ENCODE measurements around the gene ZNF638.
"Not testable (repeated sequence)": the region's sequence is repeated elsewhere in the genome, so short reads cannot be mapped to it uniquely, and the experiment has no call there.

ZNF638 gene

DNA sequence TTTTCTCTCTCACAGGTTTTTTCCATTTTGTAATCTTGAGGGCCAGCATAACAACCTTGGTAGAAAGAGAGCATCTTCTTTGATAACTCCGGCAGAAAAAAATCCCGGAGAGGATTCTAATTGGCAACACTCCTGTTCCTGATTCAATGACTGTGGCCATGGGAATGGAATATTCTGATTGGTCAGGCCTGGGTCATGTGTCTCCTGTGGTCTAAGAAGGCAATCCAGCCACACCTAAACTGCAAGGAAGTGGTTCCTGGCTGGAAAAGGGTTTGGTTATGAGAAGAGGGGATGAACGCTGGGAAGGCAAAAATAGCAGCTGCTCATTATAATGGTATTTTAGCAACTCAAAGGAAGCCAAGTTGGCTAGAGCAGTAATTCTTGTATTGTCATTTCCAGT is 24.8 kb upstream of the ZNF638 start:
- Histone ChIP-seq H3K36me3 (no peaks in the 10 kb centered on the region), H3K9me3 (no peaks in the 10 kb centered on the region), H3K4me3 (ENCODE audit: low read depth in 1 of 2, low read length in 1 of 2) (no peak overlapping the region), H3K27me3 (no peaks in the 10 kb centered on the region), H3K4me1 (ENCODE audit: control insufficient read depth in 1 of 2, insufficient read depth in 1 of 2, low read depth in 1 of 2, low read length in 1 of 2) (no peaks in the 10 kb centered on the region), H3K27ac (no peak overlapping the region)
- TF ChIP-seq, protein P1, sequence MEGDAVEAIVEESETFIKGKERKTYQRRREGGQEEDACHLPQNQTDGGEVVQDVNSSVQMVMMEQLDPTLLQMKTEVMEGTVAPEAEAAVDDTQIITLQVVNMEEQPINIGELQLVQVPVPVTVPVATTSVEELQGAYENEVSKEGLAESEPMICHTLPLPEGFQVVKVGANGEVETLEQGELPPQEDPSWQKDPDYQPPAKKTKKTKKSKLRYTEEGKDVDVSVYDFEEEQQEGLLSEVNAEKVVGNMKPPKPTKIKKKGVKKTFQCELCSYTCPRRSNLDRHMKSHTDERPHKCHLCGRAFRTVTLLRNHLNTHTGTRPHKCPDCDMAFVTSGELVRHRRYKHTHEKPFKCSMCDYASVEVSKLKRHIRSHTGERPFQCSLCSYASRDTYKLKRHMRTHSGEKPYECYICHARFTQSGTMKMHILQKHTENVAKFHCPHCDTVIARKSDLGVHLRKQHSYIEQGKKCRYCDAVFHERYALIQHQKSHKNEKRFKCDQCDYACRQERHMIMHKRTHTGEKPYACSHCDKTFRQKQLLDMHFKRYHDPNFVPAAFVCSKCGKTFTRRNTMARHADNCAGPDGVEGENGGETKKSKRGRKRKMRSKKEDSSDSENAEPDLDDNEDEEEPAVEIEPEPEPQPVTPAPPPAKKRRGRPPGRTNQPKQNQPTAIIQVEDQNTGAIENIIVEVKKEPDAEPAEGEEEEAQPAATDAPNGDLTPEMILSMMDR (IDR thresholded peaks at IDR 0.05), result no peak

DNA sequence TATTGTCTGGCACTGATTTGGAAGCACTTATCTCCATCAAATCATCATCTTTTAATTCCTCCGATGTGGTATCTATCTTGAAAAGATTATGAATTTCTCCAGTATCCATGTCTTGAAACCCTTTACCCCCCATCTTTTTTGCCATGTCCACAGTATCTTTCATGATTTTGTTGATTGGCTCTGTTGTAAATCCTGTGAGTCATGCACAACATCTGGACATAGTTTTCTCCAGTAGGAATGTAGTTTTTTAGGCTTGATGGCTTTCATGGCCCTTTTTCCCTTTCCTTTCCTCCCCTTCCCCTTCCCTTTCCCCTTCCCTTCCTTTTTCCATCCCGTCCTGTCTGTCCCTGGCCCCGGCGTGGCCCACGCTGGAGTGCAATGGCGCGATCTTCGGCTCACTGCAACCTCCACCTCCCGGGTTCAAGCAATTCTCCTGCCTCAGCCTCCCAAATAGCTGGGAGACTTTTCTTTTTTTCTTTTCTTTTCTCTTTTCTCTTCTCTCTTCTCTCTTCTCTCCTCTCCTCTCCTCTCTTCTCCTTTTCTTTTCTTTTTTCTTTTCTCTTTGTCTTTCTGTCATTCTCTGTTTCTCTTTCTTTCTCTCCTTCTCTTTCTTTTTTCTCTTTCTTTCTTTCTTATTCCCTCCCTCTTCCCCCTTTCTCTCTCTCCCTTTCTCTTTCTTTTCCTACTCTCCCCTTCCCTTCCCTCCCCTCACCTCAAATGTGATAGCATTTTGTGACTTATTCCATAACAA is 18.4 kb upstream of the ZNF638 start:
- TF ChIP-seq, protein P1 (IDR thresholded peaks at IDR 0.05), result no peak
- H3K27ac ChIP-seq, result no peak overlapping the region
- H3K36me3 ChIP-seq, result no peaks in the 10 kb centered on the region
- H3K27me3 ChIP-seq, result no peaks in the 10 kb centered on the region
- no peaks in the 10 kb centered on the region for H3K4me1 ChIP-seq (ENCODE audit: control insufficient read depth in 1 of 2, insufficient read depth in 1 of 2, low read depth in 1 of 2, low read length in 1 of 2)
- H3K9me3 ChIP-seq, result no peaks in the 10 kb centered on the region
- H3K4me3 ChIP-seq (ENCODE audit: low read depth in 1 of 2, low read length in 1 of 2), result no peak overlapping the region

DNA sequence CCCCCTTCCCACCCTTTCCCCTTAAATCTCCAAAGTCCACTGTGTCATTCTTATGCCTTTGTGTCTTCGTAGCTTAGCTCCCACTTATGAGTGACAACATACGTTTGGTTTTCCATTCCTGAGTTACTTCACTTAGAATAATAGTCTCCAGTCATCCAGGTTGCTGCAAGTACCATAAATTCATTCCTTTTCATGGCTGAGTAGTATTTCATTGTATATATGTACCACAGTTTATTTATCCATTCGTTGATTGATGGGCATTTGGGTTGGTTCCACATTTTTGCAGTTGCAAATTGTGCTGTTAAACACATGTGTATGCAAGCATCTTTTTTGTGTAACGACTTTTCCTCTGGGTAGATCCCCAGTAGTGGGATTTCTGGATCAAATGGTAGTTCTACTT is 14.5 kb upstream of the ZNF638 start:
- Histone ChIP-seq H3K4me1 (ENCODE audit: control insufficient read depth in 1 of 2, insufficient read depth in 1 of 2, low read depth in 1 of 2, low read length in 1 of 2) (no peaks in the 10 kb centered on the region), H3K27me3 (no peaks in the 10 kb centered on the region), H3K27ac (no peak overlapping the region), H3K4me3 (ENCODE audit: low read depth in 1 of 2, low read length in 1 of 2) (no peak overlapping the region), H3K9me3 (no peaks in the 10 kb centered on the region), H3K36me3 (no peaks in the 10 kb centered on the region)
- TF ChIP-seq, protein P1 (IDR thresholded peaks at IDR 0.05), result no peak

DNA sequence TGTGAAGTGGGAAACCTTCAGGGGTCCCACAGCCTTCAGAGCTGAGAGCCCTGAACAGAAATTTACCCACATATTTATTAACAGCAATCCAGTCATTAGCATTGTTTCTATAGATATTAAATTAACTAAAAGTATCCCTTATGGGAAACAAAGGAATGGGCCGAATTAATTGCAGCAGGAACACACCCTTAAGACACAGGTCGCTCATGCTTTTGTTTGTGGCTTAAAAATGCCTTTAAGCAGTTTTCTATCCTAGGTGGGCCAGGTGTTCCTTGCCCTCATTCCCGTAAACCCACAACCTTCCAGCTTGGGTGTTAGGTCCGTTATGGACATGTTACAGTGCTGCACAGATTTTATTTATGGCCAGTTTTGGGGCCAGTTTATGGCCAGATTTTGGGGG is 13.7 kb upstream of the ZNF638 start:
- not testable (repeated sequence) for H3K27me3 ChIP-seq; H3K4me1 ChIP-seq (ENCODE audit: control insufficient read depth in 1 of 2, insufficient read depth in 1 of 2, low read depth in 1 of 2, low read length in 1 of 2); H3K27ac ChIP-seq; H3K36me3 ChIP-seq; H3K4me3 ChIP-seq (ENCODE audit: low read depth in 1 of 2, low read length in 1 of 2); H3K9me3 ChIP-seq

DNA sequence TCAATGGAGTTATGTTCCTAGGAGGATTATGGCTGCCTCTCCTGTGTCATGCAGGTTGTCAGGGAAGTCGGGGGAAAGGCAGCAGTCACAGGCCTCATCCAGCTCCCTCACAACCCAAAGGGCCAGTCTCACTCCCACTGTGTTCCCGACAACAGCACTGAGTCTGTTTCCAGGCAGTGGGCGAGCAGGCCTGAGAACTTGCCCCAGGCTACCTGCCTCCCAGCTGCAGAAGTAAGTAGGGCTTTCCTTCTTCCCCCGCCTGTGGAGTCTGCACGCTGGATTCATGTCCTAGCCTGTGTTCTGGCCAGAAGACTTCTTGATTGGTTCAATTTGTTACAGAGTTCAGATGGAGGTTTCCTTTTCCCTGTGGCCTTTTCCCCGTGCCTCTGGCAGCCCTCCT is 8.2 kb upstream of the ZNF638 start:
- no peaks in the 10 kb centered on the region for H3K27me3 ChIP-seq
- H3K36me3 ChIP-seq, result no peaks in the 10 kb centered on the region
- no peaks in the 10 kb centered on the region for H3K9me3 ChIP-seq
- H3K4me1 ChIP-seq (ENCODE audit: control insufficient read depth in 1 of 2, insufficient read depth in 1 of 2, low read depth in 1 of 2, low read length in 1 of 2), result no peaks in the 10 kb centered on the region
- H3K4me3 ChIP-seq (ENCODE audit: low read depth in 1 of 2, low read length in 1 of 2), result no peak overlapping the region
- TF ChIP-seq, protein P1 (IDR thresholded peaks at IDR 0.05), result no peak
- no peak overlapping the region for H3K27ac ChIP-seq

DNA sequence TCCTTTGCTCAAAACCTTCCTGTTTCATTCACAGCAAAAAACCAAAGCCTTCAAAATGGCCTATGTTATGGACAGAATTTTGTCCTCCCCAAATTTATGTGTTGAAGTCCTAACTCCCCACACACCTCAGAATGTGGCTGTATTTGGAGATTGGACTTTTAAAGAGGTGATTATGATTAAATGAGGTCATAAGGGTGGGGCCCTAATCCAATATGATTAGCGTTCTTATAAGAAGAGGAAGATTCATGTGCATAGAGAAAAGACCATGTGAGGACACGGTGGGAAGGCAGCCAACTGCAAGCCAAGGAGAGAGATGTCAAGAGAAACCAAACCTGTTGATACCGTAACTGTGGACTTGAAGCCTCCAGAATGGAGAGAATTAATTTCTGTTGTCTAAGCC is 4.6 kb upstream of the ZNF638 start:
- Histone ChIP-seq H3K36me3 (no peaks in the 10 kb centered on the region), H3K4me3 (ENCODE audit: low read depth in 1 of 2, low read length in 1 of 2) (no peak overlapping the region), H3K27me3 (no peaks in the 10 kb centered on the region), H3K27ac (no peak overlapping the region), H3K9me3 (no peaks in the 10 kb centered on the region), H3K4me1 (ENCODE audit: control insufficient read depth in 1 of 2, insufficient read depth in 1 of 2, low read depth in 1 of 2, low read length in 1 of 2) (peaks cover 5 to 6% of the 10 kb centered on the region in 2 experiments)
- TF ChIP-seq, protein P1 (IDR thresholded peaks at IDR 0.05), result no peak
